Caco-2 (cell line): ENCODE data around the gene TCP11. TPM values are rescaled to one million over a fixed set of nuclear protein-coding genes. Genes with fewer than 3 reads are reported as not detected.
A peak's percentile ranks its signal among the peaks of the same experiment; 100 is the strongest.

Experiments used
- Bru-seq: library from RNA; stranded (reverse); fragments of 400-500 nt; gene quantifications from one replicate; lab custom pipeline; 2021; lab: Mats Ljungman, UMichigan
- BruChase-seq, 2 experiments: library from RNA; stranded (reverse); fragments of 400-500 nt; gene quantifications; one replicate each; lab custom pipeline; 2021; lab: Mats Ljungman, UMichigan
- BruUV-seq: library from RNA; stranded (reverse); fragments of 400-500 nt; replicated peaks from 2 replicates; lab custom pipeline; 2021; lab: Mats Ljungman, UMichigan
- CTCF ChIA-PET: fragments of 300-600 bp; sonication (Branson Sonifier 250); formaldehyde crosslinking; loops from one replicate; lab custom pipeline; 2022; ENCODE audit warnings: antibody characterized with exemption; lab: Charles Lee
- POLR2A ChIA-PET: fragments of 300-600 bp; sonication (Branson Sonifier 250); formaldehyde crosslinking; loops from one replicate; lab custom pipeline; 2022; ENCODE audit warnings: antibody characterized with exemption; lab: Charles Lee
- DNase-seq, 2 experiments: peaks; one replicate each; pipeline versions ENCODE4 v3.0.0 to v3.0.0-alpha.2; 2020 to 2022
- H3K27me3 ChIP-seq: replicated peaks from 2 replicates; pipeline ENCODE4 v1.6.0; 2011; ENCODE audit warnings: low read length; ENCODE audit not compliant: control insufficient read depth, insufficient read depth
- H3K36me3 ChIP-seq: 2 replicates; pipeline ENCODE4 v1.5.1; 2011; ENCODE audit warnings: low read length; ENCODE audit not compliant: control insufficient read depth, insufficient read depth
- H3K4me1 ChIP-seq: fragments of 250-450 bp; sonication (Bioruptor Pico); 2 replicates; pipeline ENCODE4 v1.5.1; 2020; ENCODE audit warnings: mild to moderate bottlenecking
- H3K4me3 ChIP-seq: 2 replicates; pipeline ENCODE4 v1.5.1; 2011; ENCODE audit warnings: low read depth, mild to moderate bottlenecking, control low read depth, low read length
- H3K9me3 ChIP-seq: fragments of 250-450 bp; sonication (Bioruptor Pico); 2 replicates; pipeline ENCODE4 v1.5.1; 2020; ENCODE audit warnings: mild to moderate bottlenecking, moderate library complexity
- H3K27ac Mint-ChIP-seq: one replicate; pipeline ENCODE4 v1.8.0; 2022; ENCODE audit warnings: mixed read lengths; ENCODE audit not compliant: unreplicated experiment
- H3K27me3 Mint-ChIP-seq: one replicate; pipeline ENCODE4 v1.8.0; 2022; ENCODE audit warnings: mixed read lengths; ENCODE audit not compliant: insufficient read depth, unreplicated experiment
- H3K36me3 Mint-ChIP-seq: one replicate; pipeline ENCODE4 v1.8.0; 2022; ENCODE audit warnings: mild to moderate bottlenecking, mixed read lengths; ENCODE audit not compliant: insufficient read depth, unreplicated experiment
- H3K4me1 Mint-ChIP-seq: one replicate; pipeline ENCODE4 v1.8.0; 2022; ENCODE audit warnings: low read depth, mixed read lengths; ENCODE audit not compliant: unreplicated experiment
- H3K4me3 Mint-ChIP-seq: one replicate; pipeline ENCODE4 v1.8.0; 2022; ENCODE audit warnings: mild to moderate bottlenecking, moderate library complexity, mixed read lengths; ENCODE audit not compliant: unreplicated experiment
- H3K9me3 Mint-ChIP-seq: one replicate; pipeline ENCODE4 v1.8.0; 2022; ENCODE audit warnings: mixed read lengths; ENCODE audit not compliant: unreplicated experiment
- CTCF ChIP-seq, 2 experiments: fragments of 200-600 bp in 1 of 2; IDR thresholded peaks; 1 replicate in 1 of 2; 2 replicates in 1 of 2; pipeline versions ENCODE4 v1.5.1 to v1.8.0; 2011 to 2022; ENCODE audit warnings: antibody characterized with exemption in 1 of 2, control low read depth in 1 of 2, inconsistent platforms in 1 of 2, low read depth in 1 of 2, low read length in 1 of 2, mild to moderate bottlenecking in 1 of 2, moderate library complexity in 1 of 2; ENCODE audit not compliant: insufficient read depth in 1 of 2, severe bottlenecking in 1 of 2, unreplicated experiment in 1 of 2
- intact Hi-C: fragments of 100-400 bp; cut with micrococcal nuclease; formaldehyde crosslinking; loops from one replicate; pipeline ENCODE4 v1.10.0; 2022; ENCODE audit not compliant: unreplicated experiment
- long read RNA-seq: library from polyadenylated mRNA; stranded (forward); transcript quantifications from one replicate; pipeline ENCODE4 v2.0.0, GENCODE V29; 2022
- total RNA-seq: library from RNA; stranded (reverse); gene quantifications from 2 replicates; pipeline ENCODE4 v1.2.3, GENCODE V29; 2022

TCP11 gene
- total RNA-seq (not detected in 2 replicates), Bru-seq, nascent RNA (not detected), BruChase-seq, experiment 1, labeled RNA remaining after a 2-hour chase (percentile 3 among the genes with signal in this experiment), BruChase-seq, experiment 2, labeled RNA remaining after a 6-hour chase (not detected)
- long read RNA-seq: 0 reads

DNA sequence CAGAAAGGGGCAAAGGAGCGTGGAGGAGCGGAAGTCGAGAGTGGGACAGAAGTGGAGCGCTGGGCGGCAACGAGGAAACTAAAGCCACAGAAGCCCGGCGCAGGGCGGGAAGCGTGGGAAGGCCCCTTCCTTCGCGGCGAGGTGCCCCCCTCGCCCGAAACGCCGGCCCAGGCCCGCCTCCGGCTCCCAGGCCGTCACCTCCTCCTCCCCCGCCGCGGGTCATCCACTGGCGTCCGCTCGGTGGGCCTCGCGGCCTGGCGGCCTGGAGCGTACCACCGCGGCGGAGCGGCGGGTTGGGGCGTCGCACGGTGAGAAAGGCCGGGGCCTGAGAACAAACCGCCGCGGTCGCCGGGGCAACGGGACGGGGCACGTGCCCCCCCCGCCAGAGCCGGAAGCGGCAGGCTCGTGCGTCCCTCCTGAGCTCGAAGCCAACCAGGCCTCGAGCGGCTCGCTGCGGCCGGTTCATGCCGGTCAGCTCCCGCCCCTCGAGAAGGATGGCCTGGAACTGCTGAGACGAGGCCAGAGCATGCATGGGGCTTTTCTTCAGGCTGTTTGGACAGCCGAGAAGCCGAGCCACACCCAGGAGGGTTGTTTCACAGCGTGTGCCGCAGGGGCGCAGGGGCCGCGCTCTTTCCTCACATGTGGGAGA lies at the start of gene TCP11:
TSS of gene TCP11 (minus strand) at position 333 of the 649 bp plus-strand sequence. CDS start 469 bp downstream, outside the sequence.
- H3K4me1 ChIP-seq: no peaks in the 10 kb centered on the region
- intact Hi-C loops: loop anchor here (5.0 kb wide), 1 partner anchor 254 kb away; the partner anchor contains the start of genes ANKS1A and TAF11
- no peak within 1 kb of the TSS for H3K4me3 ChIP-seq
- Mint-ChIP-seq H3K9me3 (no peaks in the 10 kb centered on the region), H3K4me1 (peaks cover 15% of the 10 kb centered on the region), H3K36me3 (no peaks in the 10 kb centered on the region), H3K27me3 (no peaks in the 10 kb centered on the region), H3K4me3 (no peak within 1 kb of the TSS), H3K27ac (no peak within 1 kb of the TSS)
- ChIA-PET POLR2A (no interaction called here), CTCF (interaction anchor here (1.1 kb wide), 1 partner anchor 99 kb away, joined by 3 read pairs; no protein-coding TSS in a partner anchor)
- no peaks in the 10 kb centered on the region for H3K27me3 ChIP-seq
- no TSS peak for BruUV-seq
- H3K9me3 ChIP-seq: no peaks in the 10 kb centered on the region
- TF ChIP-seq CTCF (IDR thresholded peaks at IDR 0.05; ENCODE audit: insufficient read depth in 1 of 2, low read depth in 1 of 2, low read length in 1 of 2, severe bottlenecking in 1 of 2, unreplicated experiment in 1 of 2): no peak
- H3K36me3 ChIP-seq: no peaks in the 10 kb centered on the region
- DNase-seq: no peak

GRCh38 chr6:35190306-35190705 lies 49.2 kb upstream of the TCP11 start:
- H3K4me3 Mint-ChIP-seq: no peak overlapping the region
- intact Hi-C loops: no loop called here
- H3K27ac Mint-ChIP-seq: no peak overlapping the region
- DNase-seq: no peak
- H3K9me3 Mint-ChIP-seq: no peaks in the 10 kb centered on the region
- BruUV-seq: no TSS peak
- ChIA-PET CTCF (no interaction called here), POLR2A (no interaction called here)
- H3K27me3 Mint-ChIP-seq: no peaks in the 10 kb centered on the region
- H3K4me1 Mint-ChIP-seq: peaks cover under 1% of the 10 kb centered on the region
- Histone ChIP-seq H3K27me3 (no peaks in the 10 kb centered on the region), H3K9me3 (no peaks in the 10 kb centered on the region), H3K36me3 (no peaks in the 10 kb centered on the region), H3K4me1 (peaks cover 6% of the 10 kb centered on the region; the same call in 1 of the 2 replicates), H3K4me3 (no peak overlapping the region)
- TF ChIP-seq CTCF (IDR thresholded peaks at IDR 0.05; ENCODE audit: insufficient read depth in 1 of 2, low read depth in 1 of 2, low read length in 1 of 2, severe bottlenecking in 1 of 2, unreplicated experiment in 1 of 2): no peak
- no peaks in the 10 kb centered on the region for H3K36me3 Mint-ChIP-seq

GRCh38 chr6:35188886-35189285 lies 47.7 kb upstream of the TCP11 start:
- H3K4me3 Mint-ChIP-seq: no peak overlapping the region
- intact Hi-C loops: loop anchor here (5.0 kb wide), 1 partner anchor 42 kb away; no protein-coding TSS in a partner anchor
- peaks cover 15% of the 10 kb centered on the region for H3K4me1 Mint-ChIP-seq
- no peaks in the 10 kb centered on the region for H3K36me3 ChIP-seq
- no TSS peak for BruUV-seq
- ChIA-PET CTCF (no interaction called here), POLR2A (no interaction called here)
- H3K27me3 ChIP-seq: no peaks in the 10 kb centered on the region
- DNase-seq: no peak
- H3K4me3 ChIP-seq: no peak overlapping the region
- H3K9me3 ChIP-seq: no peaks in the 10 kb centered on the region
- peaks cover 20% of the 10 kb centered on the region for H3K4me1 ChIP-seq
- no peak overlapping the region for H3K27ac Mint-ChIP-seq
- no peaks in the 10 kb centered on the region for H3K9me3 Mint-ChIP-seq
- no peaks in the 10 kb centered on the region for H3K27me3 Mint-ChIP-seq
- TF ChIP-seq CTCF (IDR thresholded peaks at IDR 0.05; ENCODE audit: insufficient read depth in 1 of 2, low read depth in 1 of 2, low read length in 1 of 2, severe bottlenecking in 1 of 2, unreplicated experiment in 1 of 2): no peak
- H3K36me3 Mint-ChIP-seq: no peaks in the 10 kb centered on the region
